ENCODE measurements around the gene TRIM41. TPM values are rescaled to one million over a fixed set of nuclear protein-coding genes. Genes with fewer than 3 reads are reported as not detected.

Gene TRIM41
- total and polyA plus RNA-seq, 2 of the 13 experiments (the other 11 are each of a cell fraction or from before 2014, with no cell fraction given) = 10.2 to 16.7 TPM

GRCh38 chr5:181260720-181261319 is 37.7 kb downstream of the TRIM41 start, which contains the start of gene TRIM52 (continued):
- TF ChIP-seq ZNF567 (CRISPR knock-in tag; IDR thresholded peaks at IDR 0.05; ENCODE audit: borderline replicate concordance) (no peak), ZNF503 (CRISPR knock-in tag; IDR thresholded peaks at IDR 0.05) (no peak), SP4 (CRISPR knock-in tag; IDR thresholded peaks at IDR 0.05) (peak; percentile 68), SP2 (CRISPR knock-in tag; IDR thresholded peaks at IDR 0.05) (no peak; the same call in 1 of the 2 replicates), TCF7L2 (IDR thresholded peaks at IDR 0.05; ENCODE audit: low read depth, low read length) (no peak), XRCC5 (optimal IDR thresholded peaks at IDR 0.05; ENCODE audit: low read length) (peak; percentile 42), POLR2A (IDR thresholded peaks at IDR 0.05; ENCODE audit: insufficient read depth in 1 of 2, low read depth in 2 of 2, low read length in 2 of 2) (peak; percentile 89 to 99), MYNN (CRISPR knock-in tag; IDR thresholded peaks at IDR 0.05; ENCODE audit: low read depth) (no peak), ZNF263 (CRISPR knock-in tag; IDR thresholded peaks at IDR 0.05) (peak; percentile 6; the same call in 1 of the 2 replicates), SKIL (CRISPR knock-in tag; IDR thresholded peaks at IDR 0.05; ENCODE audit: borderline replicate concordance) (no peak), ZMAT3 (CRISPR knock-in tag; conservative IDR thresholded peaks at IDR 0.05) (peak; percentile 56; the same call in 1 of the 2 replicates), RFX5 (IDR thresholded peaks at IDR 0.05; ENCODE audit: low read depth, low read length) (no peak), ZNF577 (CRISPR knock-in tag; IDR thresholded peaks at IDR 0.05; ENCODE audit: borderline replicate concordance, low read depth) (no peak), KDM5A (IDR thresholded peaks at IDR 0.05; ENCODE audit: borderline replicate concordance, low read length) (peak; percentile 77; the same call in 1 of the 2 replicates), ZNF101 (CRISPR knock-in tag; IDR thresholded peaks at IDR 0.05; ENCODE audit: borderline replicate concordance, low read depth) (no peak), CCAR2 (optimal IDR thresholded peaks at IDR 0.05; ENCODE audit: low read depth, low read length) (no peak), CBFB (CRISPR knock-in tag; IDR thresholded peaks at IDR 0.05) (peak; percentile 84; the same call in 1 of the 2 replicates), ZNF253 (CRISPR knock-in tag; IDR thresholded peaks at IDR 0.05; ENCODE audit: borderline replicate concordance) (no peak; the same call in 1 of the 2 replicates), HNF1B (CRISPR knock-in tag; IDR thresholded peaks at IDR 0.05) (peak; percentile 80), ZNF891 (CRISPR knock-in tag; IDR thresholded peaks at IDR 0.05) (no peak), KDM2A (CRISPR knock-in tag; IDR thresholded peaks at IDR 0.05; ENCODE audit: borderline replicate concordance, low read depth) (peak; percentile 97), SRSF1 (optimal IDR thresholded peaks at IDR 0.05; ENCODE audit: low read depth, low read length) (no peak), ZNF556 (CRISPR knock-in tag; IDR thresholded peaks at IDR 0.05; ENCODE audit: borderline replicate concordance) (no peak; the same call in 1 of the 2 replicates), TERF1 (CRISPR knock-in tag; IDR thresholded peaks at IDR 0.05) (no peak)
